ENCODE results near the gene FLRT1.

FLRT1 gene

GRCh38 chr11:64036087-64037026 is 626 bp downstream of the FLRT1 start:
- DNase-seq, result peak; percentile 30

DNA sequence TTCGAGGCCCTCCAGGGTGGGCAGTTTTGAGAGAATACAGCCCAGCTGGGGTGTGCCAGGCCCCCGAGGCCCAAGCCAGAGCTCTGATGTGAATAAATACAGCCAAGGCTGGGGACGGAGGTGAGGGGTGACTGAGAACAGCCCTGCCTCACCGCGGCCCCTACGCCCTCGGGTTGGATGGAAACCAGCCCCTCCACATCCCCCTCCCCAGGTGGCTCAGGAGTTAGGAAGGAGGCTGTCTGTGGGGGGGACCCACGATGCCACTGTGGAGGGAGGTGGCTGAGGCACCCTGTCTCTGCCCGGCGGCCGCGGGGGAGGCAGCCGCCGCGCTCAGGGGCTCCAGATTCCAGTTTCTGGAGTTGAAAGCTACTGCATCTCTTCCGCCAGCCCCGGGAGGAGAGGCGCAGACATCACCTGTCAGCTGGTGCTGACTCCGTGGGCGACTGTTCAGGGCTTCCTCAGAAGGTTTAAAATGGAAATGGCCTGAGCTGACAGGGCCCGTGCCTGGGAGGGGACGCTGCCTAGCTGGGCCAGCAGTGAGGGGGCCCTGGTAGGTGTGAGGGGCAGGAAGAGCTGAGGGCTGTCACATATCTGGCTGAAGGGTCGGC is 1.4 kb downstream of the FLRT1 start:
- H3K4me3 ChIP-seq (ENCODE audit: low read depth, low read length), result no peak overlapping the region
- no peaks in the 10 kb centered on the region for H3K9me3 ChIP-seq (ENCODE audit: severe bottlenecking)
- peaks cover 4% of the 10 kb centered on the region for H3K27me3 ChIP-seq (ENCODE audit: insufficient read depth, low read depth, severe bottlenecking)
- TF ChIP-seq, protein P1, sequence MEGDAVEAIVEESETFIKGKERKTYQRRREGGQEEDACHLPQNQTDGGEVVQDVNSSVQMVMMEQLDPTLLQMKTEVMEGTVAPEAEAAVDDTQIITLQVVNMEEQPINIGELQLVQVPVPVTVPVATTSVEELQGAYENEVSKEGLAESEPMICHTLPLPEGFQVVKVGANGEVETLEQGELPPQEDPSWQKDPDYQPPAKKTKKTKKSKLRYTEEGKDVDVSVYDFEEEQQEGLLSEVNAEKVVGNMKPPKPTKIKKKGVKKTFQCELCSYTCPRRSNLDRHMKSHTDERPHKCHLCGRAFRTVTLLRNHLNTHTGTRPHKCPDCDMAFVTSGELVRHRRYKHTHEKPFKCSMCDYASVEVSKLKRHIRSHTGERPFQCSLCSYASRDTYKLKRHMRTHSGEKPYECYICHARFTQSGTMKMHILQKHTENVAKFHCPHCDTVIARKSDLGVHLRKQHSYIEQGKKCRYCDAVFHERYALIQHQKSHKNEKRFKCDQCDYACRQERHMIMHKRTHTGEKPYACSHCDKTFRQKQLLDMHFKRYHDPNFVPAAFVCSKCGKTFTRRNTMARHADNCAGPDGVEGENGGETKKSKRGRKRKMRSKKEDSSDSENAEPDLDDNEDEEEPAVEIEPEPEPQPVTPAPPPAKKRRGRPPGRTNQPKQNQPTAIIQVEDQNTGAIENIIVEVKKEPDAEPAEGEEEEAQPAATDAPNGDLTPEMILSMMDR (IDR thresholded peaks at IDR 0.05; ENCODE audit: low read depth, low read length), result no peak
- no peak overlapping the region for H3K27ac ChIP-seq
- no peaks in the 10 kb centered on the region for H3K36me3 ChIP-seq
- DNase-seq, result no peak

More at GRCh38 chr11:64036087-64037026, 626 bp downstream of the FLRT1 start:
- Histone ChIP-seq H3K4me3 (ENCODE audit: low read depth, low read length) (peak overlapping the region; percentile 47), H3K27me3 (ENCODE audit: insufficient read depth, low read depth, severe bottlenecking) (peaks cover 4% of the 10 kb centered on the region), H3K9me3 (ENCODE audit: severe bottlenecking) (no peaks in the 10 kb centered on the region), H3K27ac (0 out of 2 replicates have a peak overlapping the region, but pooled peaks have one; percentile 18), H3K36me3 (no peaks in the 10 kb centered on the region)
- TF ChIP-seq, protein P1 (IDR thresholded peaks at IDR 0.05; ENCODE audit: low read depth, low read length), result no peak

- Histone ChIP-seq H3K36me3 (no peaks in the 10 kb centered on the region), H3K27me3 (ENCODE audit: insufficient read depth, low read depth, severe bottlenecking) (peaks cover 4% of the 10 kb centered on the region), H3K27ac (no peak overlapping the region), H3K4me3 (ENCODE audit: low read depth, low read length) (no peak overlapping the region), H3K9me3 (ENCODE audit: severe bottlenecking) (no peaks in the 10 kb centered on the region)
- no peak for DNase-seq
- TF ChIP-seq, protein P1 (IDR thresholded peaks at IDR 0.05; ENCODE audit: low read depth, low read length), result no peak
Measured at GRCh38 chr11:64038500-64038899, 2.8 kb downstream of the FLRT1 start.

DNA sequence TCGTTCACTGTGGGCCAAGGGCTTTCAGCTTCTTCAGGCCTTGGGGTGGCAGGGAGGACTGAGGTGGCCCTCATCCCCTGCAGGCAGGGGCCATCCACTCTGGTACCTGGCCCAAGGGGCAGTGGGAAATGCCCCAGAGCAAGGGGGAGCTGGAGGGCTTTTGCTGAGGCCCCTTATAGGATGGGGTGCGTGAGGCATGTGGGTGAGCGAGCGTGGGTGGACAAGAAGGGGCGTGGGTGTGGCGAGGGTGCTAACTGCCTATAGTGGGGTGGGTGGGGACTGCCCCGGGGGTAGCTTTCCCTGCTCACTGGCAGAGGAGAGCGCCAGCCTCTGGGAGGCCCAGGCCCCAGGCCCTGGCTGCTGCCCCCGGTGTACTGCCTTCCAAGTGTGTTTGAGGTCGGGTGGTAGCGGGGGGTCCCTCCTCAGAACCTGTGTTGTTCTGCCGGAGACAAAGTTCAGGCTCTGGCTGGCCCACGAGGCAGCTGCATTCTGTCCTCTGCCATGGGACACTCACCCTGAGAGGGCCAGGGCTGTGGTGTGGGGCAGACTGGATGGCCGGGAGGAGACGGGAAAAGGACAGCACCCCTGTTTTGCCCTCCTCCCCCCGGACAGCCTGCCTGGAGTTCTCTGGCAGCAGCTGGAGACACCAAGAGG is 3.4 kb downstream of the FLRT1 start:
- DNase-seq, result no peak
- TF ChIP-seq, protein P1 (IDR thresholded peaks at IDR 0.05; ENCODE audit: low read depth, low read length), result no peak
- Histone ChIP-seq H3K27ac (no peak overlapping the region), H3K4me3 (ENCODE audit: low read depth, low read length) (no peak overlapping the region), H3K27me3 (ENCODE audit: insufficient read depth, low read depth, severe bottlenecking) (peaks cover 4% of the 10 kb centered on the region), H3K9me3 (ENCODE audit: severe bottlenecking) (no peaks in the 10 kb centered on the region), H3K36me3 (no peaks in the 10 kb centered on the region)

DNA sequence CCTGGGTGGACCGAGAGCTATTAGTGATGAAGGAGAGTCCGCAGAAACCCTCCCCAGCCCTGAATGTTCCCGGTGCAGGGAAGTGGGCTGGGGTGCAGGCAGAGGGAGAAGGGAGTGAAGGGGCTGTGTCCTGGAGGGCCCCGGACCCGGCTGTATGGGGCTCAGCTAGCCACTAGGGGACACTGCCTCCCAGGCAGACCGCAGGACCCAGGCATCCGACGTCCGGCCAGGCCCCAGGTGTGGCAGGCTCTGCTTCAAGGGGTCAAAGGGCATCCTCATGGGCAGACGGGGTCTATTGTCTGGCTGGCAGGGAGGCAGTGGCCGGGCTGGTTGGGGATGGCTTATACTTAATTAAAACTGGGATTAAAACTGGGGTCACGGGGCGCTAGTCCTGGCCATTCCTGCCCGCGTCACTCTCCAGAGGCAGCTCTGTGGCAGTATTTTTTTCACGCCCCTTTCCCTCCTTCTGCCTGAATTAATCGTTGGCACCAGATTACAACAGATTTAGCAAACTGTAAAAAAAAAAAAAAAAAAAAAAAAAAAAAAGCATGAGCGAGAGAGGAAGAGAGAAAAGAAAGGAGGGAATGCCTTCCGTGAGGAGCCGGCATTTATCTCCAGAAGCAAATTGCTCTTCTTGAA is 5.1 kb downstream of the FLRT1 start:
- H3K27me3 ChIP-seq (ENCODE audit: insufficient read depth, low read depth, severe bottlenecking), result no peaks in the 10 kb centered on the region

More for the DNA sequence above, 5.1 kb downstream of the FLRT1 start:
- peak; percentile 60 for DNase-seq
- H3K36me3 ChIP-seq, result 0 out of 2 replicates have a peak, but pooled peaks cover 2% of the 10 kb centered on the region
- TF ChIP-seq, protein P1 (IDR thresholded peaks at IDR 0.05; ENCODE audit: low read depth, low read length), result peak; percentile 95
- no peak overlapping the region for H3K4me3 ChIP-seq (ENCODE audit: low read depth, low read length)
- no peaks in the 10 kb centered on the region for H3K9me3 ChIP-seq (ENCODE audit: severe bottlenecking)
- no peak overlapping the region for H3K27ac ChIP-seq
